ENCODE measurements around the gene AMY2B. TPM values are rescaled to one million over a fixed set of nuclear protein-coding genes. Genes with fewer than 3 reads are reported as not detected.
"Not testable (repeated sequence)": the region's sequence is repeated elsewhere in the genome, so short reads cannot be mapped to it uniquely, and the experiment has no call there.

AMY2B gene
- polyA plus RNA-seq: 2.7 TPM

DNA sequence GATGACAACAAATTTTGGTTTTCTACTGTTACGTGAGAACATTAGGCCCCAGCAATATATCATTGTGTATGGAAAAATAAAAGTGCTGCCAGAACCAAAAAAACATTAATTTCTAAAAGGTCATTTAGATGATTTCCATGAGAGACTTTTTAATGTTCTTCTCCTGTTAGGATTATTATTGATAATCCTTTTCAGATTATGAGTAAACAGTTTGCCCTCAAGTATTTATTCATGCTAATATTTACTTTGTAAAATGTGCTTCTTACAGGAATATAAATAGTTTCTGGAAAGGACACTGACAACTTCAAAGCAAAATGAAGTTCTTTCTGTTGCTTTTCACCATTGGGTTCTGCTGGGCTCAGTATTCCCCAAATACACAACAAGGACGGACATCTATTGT, at the start of gene AMY2B:
TSS of gene AMY2B (plus strand) at position 301 of the 400 bp plus-strand sequence. CDS start at position 315, 14 bp downstream.
- not testable (repeated sequence) for H3K4me3 Mint-ChIP-seq, H3K9me3 Mint-ChIP-seq, H3K4me1 Mint-ChIP-seq, H3K27ac Mint-ChIP-seq, H3K27me3 Mint-ChIP-seq
- peaks cover 11% of the 10 kb centered on the region for H3K36me3 Mint-ChIP-seq

DNA sequence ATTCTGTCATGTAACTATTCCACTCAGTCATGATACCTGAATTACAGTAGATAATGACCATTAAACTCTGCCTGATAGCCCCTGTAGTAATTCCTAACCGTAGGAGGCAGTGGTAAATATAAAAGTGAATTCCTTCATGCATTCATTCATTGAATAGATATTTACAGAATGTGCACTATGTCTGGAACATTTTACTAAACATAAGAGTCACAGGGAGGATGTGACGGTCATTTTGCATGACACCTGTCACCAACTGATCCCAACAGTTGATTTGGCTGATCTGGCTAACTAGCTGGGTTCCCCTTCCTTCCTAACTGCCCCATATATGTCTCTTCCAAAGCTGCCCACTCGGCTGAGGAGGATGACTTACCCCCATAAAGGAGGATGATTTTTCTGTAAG, 48.0 kb upstream of the AMY2B start:
- no peaks in the 10 kb centered on the region for H3K27me3 Mint-ChIP-seq
- no peak overlapping the region for H3K27ac Mint-ChIP-seq
- peaks cover 0 to 1% (median 0%) of the 10 kb centered on the region in 3 donors for H3K9me3 Mint-ChIP-seq
- peaks cover 7% of the 10 kb centered on the region for H3K36me3 Mint-ChIP-seq
- peaks cover 17 to 21% (median 19%) of the 10 kb centered on the region in 3 donors for H3K4me1 Mint-ChIP-seq
- H3K4me3 Mint-ChIP-seq: peak overlapping the region in 1 of 4 donors; percentile 52

DNA sequence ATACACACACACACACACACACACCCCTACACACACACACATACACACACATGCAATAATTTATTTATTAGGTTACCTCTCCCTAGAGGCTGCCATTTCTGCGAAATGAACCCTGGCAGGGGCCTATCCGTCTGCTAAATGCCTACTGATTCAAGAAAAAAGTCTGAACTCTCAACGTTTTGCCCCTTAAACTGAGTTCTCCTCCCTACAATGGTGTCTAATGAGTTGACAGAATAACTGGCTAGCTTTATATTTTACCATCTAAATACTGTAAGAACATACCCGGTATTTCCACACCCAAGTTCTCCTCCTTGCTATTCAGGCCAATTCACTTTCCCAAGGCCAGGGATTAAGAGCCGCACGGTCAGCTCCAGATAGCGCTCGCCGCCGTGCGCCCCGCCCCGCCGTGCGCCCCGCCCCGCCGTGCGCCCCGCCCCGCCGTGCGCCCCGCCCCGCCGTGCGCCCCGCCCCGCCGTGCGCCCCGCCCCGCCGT, 46.2 kb upstream of the AMY2B start:
- Mint-ChIP-seq H3K4me3 (peak overlapping the region; percentile 77 to 95 (median 88)), H3K27me3 (no peaks in the 10 kb centered on the region), H3K4me1 (peaks cover 21 to 29% (median 26%) of the 10 kb centered on the region in 3 donors), H3K9me3 (no peaks in the 10 kb centered on the region), H3K36me3 (peaks cover 7% of the 10 kb centered on the region), H3K27ac (peak overlapping the region; percentile 83 to 99 (median 94))

DNA sequence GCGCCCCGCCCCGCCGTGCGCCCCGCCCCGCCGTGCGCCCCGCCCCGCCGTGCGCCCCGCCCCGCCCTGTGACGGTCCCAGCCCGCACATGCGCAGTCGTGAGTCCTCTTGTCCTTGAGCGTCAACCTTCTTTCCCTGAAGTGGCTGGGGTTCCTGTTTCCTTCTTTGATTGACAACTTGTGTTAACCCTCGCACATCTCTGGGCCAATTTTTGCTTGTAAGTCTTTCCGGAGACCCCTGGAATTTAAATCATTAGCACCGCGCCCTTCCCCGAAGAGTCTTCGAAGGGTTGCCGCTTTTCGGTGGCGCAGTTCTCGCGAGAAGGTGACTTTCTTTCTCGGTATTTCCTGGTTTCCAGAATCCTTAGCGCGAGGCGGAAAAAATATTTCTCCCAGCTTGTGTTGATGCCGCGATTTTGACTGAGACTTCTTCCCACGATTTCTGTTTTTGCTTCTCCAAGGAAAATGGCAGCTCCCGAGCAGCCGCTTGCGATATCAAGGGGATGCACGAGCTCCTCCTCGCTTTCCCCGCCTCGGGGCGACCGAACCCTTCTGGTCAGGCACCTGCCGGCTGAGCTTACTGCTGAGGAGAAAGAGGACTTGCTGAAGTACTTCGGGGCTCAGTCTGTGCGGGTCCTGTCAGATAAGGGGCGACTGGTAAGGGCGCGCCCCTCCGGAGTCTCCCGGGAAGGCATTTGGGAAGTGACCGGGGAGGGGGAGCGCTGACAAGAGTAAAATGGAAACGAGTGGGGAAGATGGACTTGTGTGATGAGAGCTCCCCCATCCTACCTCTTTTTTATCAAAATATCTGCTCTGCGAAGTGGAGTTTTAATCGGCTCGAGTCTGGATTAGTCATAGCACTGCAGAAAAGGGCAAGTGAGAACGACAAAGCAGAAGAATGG, 45.5 kb upstream of the AMY2B start, which contains the start of gene RNPC3:
TSS of gene RNPC3 (plus strand) at position 93 of the 901 bp plus-strand sequence. CDS start at position 465, 372 bp downstream.
- Mint-ChIP-seq H3K4me3 (peak within 1 kb of the TSS; percentile 95 to 100 (median 99)), H3K27me3 (no peaks in the 10 kb centered on the region), H3K36me3 (peaks cover 7% of the 10 kb centered on the region), H3K27ac (peak within 1 kb of the TSS; percentile 94 to 99 (median 99)), H3K4me1 (peaks cover 26 to 34% (median 33%) of the 10 kb centered on the region in 3 donors), H3K9me3 (no peaks in the 10 kb centered on the region)

DNA sequence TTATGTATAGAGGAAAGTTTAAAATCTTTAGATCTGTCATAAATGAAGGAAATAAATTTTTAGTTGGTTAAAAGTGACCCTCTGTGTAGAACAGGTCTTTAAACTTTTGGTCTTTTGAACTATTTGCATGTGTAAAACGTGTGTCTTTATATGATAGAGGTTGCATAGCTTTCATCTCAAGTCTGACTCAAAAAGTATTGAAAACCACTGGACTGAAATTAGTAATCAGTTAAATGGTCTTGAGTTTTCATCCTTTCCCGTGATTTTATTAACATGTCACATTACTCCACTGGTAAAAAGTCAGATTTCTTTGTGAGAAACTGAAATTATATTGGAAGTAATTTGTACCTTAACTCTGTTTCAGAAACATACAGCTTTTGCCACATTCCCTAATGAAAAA, 44.1 kb upstream of the AMY2B start:
- peak overlapping the region; percentile 34 to 100 (median 71) for H3K4me3 Mint-ChIP-seq
- H3K9me3 Mint-ChIP-seq: no peaks in the 10 kb centered on the region
- H3K4me1 Mint-ChIP-seq: peaks cover 33 to 47% (median 40%) of the 10 kb centered on the region in 3 donors
- peaks cover 7% of the 10 kb centered on the region for H3K36me3 Mint-ChIP-seq
- peak overlapping the region in 2 of 3 donors; percentile 13 to 40 for H3K27ac Mint-ChIP-seq
- H3K27me3 Mint-ChIP-seq: no peaks in the 10 kb centered on the region

DNA sequence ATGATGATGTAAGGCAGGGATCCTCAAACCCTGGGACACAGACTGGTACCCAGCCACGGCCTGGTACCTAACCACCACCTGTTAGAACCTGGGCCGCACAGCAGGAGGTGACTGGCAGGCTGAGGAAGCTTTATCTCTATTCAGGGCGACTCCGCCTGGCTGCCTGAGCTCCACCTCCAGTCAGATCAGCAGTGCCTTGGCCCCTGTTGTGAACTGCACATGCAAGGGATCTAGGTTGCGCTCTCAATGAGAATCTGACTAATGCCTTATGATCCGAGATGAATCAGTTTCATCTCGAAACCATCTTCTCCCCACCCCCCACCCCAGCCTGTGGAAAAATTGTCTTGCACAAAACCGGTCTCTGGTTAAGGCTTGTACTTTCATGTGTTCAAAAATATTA, 41.6 kb upstream of the AMY2B start:
- Mint-ChIP-seq H3K4me1 (peaks cover 47 to 58% (median 47%) of the 10 kb centered on the region in 3 donors), H3K27ac (no peak overlapping the region), H3K4me3 (no peak overlapping the region), H3K36me3 (no peaks in the 10 kb centered on the region), H3K9me3 (no peaks in the 10 kb centered on the region), H3K27me3 (no peaks in the 10 kb centered on the region)

DNA sequence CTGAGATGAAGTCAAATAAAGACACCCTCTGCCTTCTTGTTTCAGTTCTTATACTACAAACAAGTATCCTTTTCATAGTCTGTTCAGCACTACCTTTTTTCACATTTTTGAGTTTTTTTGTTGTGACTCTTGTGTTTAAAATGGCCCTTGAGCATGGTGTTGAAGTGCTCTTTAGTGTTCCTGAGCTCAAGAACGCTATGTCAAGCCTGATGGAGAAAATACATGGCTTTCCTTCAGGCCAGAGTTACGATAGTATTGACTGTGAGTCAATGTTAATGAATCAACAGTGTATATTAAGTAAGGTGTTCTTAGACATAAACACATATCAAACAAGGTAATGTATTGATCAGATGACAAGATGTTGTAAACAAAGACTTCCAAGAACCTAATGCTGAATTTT, 33.2 kb upstream of the AMY2B start:
- Mint-ChIP-seq H3K27me3 (no peaks in the 10 kb centered on the region), H3K36me3 (peaks cover 9% of the 10 kb centered on the region), H3K4me1 (peaks cover 5 to 7% (median 6%) of the 10 kb centered on the region in 3 donors), H3K27ac (no peak overlapping the region), H3K4me3 (no peak overlapping the region), H3K9me3 (no peaks in the 10 kb centered on the region)

DNA sequence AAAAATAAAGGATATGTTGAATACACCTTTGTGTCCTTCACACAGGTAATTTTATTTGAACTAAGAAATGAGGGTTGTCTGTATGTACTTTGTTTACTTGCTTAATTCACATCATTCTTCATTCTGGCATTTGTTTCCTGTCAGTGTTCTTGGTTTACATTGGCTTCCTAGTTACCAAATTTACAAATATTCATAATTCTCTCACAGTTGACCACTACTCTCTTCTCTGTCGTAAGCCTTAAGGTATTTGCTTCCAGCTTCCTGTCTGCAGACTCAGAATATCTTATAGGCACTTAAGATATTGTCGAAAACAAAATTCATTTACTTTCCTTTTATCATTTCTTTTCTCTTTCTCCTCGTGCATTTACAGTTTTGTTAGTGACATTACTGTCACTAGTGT, 30.0 kb upstream of the AMY2B start:
- Mint-ChIP-seq H3K9me3 (no peaks in the 10 kb centered on the region), H3K27ac (no peak overlapping the region), H3K4me1 (no peaks in the 10 kb centered on the region), H3K4me3 (no peak overlapping the region), H3K36me3 (peaks cover 12% of the 10 kb centered on the region), H3K27me3 (no peaks in the 10 kb centered on the region)

DNA sequence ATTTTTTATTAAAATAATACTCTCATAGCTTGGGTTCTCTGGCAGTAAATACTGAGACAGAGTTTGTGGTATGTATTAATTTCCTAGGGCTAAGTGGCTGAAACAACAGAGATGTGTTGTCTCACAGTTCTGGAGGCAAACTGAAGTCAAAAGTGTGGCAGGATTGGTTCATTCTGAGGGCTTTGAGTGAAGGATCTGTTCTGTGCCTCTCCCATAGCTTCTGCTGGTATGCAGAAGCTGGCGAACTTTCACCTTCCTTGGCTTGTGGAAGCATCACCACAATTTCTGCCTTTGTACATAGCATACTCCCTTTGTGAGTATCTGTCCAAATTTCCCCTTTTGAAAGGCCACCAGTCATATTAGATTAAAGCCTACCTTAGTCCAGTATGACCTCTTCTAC, 24.9 kb upstream of the AMY2B start:
- peaks cover 15% of the 10 kb centered on the region for H3K36me3 Mint-ChIP-seq
- H3K4me3 Mint-ChIP-seq: no peak overlapping the region
- no peaks in the 10 kb centered on the region for H3K9me3 Mint-ChIP-seq
- H3K4me1 Mint-ChIP-seq: no peaks in the 10 kb centered on the region
- no peak overlapping the region for H3K27ac Mint-ChIP-seq
- no peaks in the 10 kb centered on the region for H3K27me3 Mint-ChIP-seq

DNA sequence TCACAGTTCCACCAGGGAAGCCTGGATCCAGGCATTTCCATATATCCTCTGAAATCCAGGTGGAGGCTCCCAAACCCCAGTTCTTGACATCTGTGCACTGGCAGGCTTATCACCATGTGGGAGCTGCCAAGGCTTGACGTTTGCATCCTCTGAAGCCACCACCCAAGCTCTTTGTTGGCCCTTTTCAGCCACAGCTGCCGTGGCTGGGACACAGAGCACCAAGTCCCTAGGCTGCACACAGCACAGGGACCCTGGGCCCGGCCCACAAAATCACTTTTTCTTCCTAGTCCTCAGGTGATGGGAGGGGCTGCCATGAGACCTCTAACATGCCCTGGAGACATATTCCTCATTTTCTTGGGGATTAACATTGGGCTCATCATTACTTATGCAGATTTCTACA, 23.5 kb upstream of the AMY2B start:
- Mint-ChIP-seq H3K4me1 (no peaks in the 10 kb centered on the region), H3K9me3 (no peaks in the 10 kb centered on the region), H3K36me3 (peaks cover 15% of the 10 kb centered on the region), H3K4me3 (no peak overlapping the region), H3K27ac (no peak overlapping the region), H3K27me3 (no peaks in the 10 kb centered on the region)

DNA sequence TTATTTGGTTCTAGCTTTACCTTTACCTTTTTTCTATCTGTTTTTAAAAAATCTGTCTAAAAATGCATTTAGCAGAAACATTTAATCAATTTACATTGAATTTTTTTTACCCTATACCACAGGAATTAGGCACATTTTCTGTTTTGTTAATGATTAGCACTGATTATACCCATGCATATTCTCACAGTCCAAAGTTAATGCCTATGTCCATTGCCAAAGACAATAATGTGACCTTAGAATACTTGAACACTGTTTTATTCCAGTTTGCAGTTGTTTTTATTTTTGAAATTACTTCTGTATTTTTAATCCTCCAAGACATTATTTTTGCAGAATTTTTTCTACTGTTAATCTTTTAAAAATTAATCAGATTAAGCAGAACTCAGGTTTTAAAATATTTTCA, 11.0 kb upstream of the AMY2B start:
- Mint-ChIP-seq H3K4me3 (no peak overlapping the region), H3K9me3 (no peaks in the 10 kb centered on the region), H3K36me3 (peaks cover 14% of the 10 kb centered on the region), H3K27ac (no peak overlapping the region), H3K4me1 (peaks cover 4 to 10% (median 9%) of the 10 kb centered on the region in 3 donors), H3K27me3 (no peaks in the 10 kb centered on the region)

DNA sequence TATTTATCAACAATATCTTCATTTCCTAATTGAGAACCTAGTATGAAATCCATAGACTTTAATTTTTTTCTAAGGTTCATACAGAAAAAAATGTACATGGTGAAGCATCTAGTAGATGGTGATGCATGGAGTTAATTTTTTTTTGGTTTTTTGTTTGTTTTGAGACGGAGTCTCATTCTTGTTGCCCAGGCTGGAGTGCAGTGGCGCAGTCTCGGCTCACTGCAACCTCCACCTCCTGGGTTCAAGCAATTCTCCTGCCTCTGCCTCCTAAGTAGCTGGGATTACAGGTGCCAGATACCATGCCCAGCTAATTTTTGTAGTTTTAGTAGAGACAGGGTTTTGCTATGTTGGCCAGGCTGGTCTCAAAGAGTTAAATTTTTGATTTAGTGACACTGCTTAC, 10.3 kb upstream of the AMY2B start:
- not testable (repeated sequence) for H3K27me3 Mint-ChIP-seq, H3K9me3 Mint-ChIP-seq, H3K36me3 Mint-ChIP-seq, H3K4me1 Mint-ChIP-seq, H3K4me3 Mint-ChIP-seq, H3K27ac Mint-ChIP-seq

DNA sequence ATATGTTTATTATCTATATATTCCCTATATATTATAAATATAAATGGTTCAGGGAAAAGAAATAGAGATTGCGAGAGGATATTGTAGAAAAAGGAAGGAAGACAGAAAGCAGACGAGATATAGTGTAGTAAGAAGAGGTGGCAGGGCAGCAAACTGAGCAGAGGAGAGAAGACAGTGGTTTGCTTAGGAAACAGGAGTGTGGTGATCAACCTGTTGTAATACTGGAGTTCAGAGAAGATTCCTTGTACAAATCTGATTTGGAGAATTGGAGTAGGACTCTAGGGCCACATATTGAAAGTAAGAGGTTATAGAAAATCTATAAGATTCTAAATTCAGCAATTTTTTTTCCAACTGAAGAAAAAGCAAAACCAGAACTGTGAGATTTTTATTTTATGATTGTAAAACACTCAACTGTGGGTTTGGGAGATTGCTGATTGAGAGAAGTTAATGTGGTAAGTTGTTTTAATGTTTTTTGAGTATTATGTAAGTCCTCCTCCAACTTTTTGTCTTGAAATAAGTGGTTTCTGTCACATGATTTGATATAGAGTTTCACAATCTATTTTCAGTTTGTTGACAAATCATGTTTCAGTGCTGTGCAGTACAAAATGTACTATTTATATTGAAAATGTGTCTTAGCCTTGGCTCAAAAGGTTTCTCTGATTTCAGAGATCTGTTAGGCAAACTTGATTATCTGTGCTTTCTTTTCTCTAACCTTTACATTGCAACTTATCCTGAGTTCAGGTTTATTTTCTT, 9.6 kb upstream of the AMY2B start:
- peak overlapping the region in 1 of 4 donors; percentile 27 for H3K4me3 Mint-ChIP-seq
- H3K27ac Mint-ChIP-seq: no peak overlapping the region

DNA sequence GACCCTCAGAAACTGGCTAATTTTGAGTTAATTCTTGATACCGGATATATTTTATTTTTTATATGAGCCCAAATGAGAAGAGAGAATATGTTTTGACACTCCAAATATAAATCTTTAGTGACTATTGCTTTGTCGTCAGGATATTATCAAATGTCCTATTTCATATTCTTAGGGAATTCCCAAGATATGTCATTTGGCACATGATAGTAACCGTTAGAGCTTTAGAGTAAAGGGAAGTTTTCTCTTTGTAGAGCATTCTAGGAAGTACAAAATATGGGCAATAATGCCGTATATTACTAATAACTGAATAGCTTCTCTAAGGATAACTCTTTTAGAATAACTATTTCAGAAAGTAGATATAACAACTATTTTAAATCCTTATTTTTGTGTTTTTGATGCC, 8.3 kb upstream of the AMY2B start:
- Mint-ChIP-seq H3K4me1 (peaks cover 2 to 10% (median 9%) of the 10 kb centered on the region in 3 donors), H3K36me3 (no peaks in the 10 kb centered on the region), H3K27me3 (no peaks in the 10 kb centered on the region), H3K9me3 (no peaks in the 10 kb centered on the region), H3K27ac (no peak overlapping the region), H3K4me3 (no peak overlapping the region)

More for the DNA sequence above, 9.6 kb upstream of the AMY2B start:
- Mint-ChIP-seq H3K4me1 (peaks cover 2 to 10% (median 9%) of the 10 kb centered on the region in 3 donors), H3K9me3 (no peaks in the 10 kb centered on the region), H3K27me3 (no peaks in the 10 kb centered on the region), H3K36me3 (peaks cover 5% of the 10 kb centered on the region)

DNA sequence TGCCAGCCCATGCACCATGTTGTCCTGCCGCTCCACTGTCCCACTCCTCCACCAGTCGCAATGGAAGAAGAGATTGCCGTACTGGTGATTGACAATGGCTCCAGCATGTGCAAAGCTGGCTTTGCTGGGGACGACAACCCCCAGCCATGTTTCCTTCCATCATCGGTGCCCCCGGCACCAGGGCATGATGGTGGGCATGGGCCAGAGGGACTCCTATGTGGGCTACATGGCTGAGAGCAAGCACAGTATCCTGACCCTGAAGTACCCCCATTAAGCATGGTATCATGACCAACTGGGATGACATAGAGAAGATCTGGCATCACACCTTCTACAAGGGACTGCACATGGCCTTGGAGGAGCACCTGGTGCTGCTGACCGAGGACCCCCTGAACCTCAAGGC, 1.9 kb upstream of the AMY2B start:
- peaks cover 11% of the 10 kb centered on the region for H3K36me3 Mint-ChIP-seq
- no peaks in the 10 kb centered on the region for H3K9me3 Mint-ChIP-seq
- no peaks in the 10 kb centered on the region for H3K27me3 Mint-ChIP-seq
- no peak overlapping the region for H3K27ac Mint-ChIP-seq
- no peak overlapping the region for H3K4me3 Mint-ChIP-seq
- no peaks in the 10 kb centered on the region for H3K4me1 Mint-ChIP-seq

All from IgD-negative memory B cell (primary cell).